ENCODE data around the gene SRSF9.

DNA sequence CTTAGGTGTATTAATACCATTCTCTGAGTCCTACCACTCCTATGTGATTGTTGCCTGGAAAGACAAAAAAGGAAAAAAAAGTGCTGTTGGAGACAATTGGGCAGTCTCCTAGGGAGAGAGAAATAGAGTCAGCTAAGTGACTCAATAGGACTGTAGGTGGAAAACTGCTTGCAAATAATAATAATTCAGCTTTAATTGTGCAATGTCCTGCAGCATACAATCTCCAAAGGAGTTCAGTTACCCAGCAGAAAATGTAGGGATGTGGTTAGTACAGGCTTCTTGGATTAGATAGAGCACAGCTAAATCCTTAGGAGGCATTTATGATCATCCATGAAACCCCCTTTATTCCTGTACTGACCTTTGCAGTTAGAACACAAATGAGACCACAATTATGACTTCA is 3.0 kb upstream of the SRSF9 start:
- TF ChIP-seq POLR2AphosphoS5 (IDR thresholded peaks at IDR 0.05) (no peak), POLR2A (IDR thresholded peaks at IDR 0.05) (no peak)
- TF ChIP-seq, protein P1, sequence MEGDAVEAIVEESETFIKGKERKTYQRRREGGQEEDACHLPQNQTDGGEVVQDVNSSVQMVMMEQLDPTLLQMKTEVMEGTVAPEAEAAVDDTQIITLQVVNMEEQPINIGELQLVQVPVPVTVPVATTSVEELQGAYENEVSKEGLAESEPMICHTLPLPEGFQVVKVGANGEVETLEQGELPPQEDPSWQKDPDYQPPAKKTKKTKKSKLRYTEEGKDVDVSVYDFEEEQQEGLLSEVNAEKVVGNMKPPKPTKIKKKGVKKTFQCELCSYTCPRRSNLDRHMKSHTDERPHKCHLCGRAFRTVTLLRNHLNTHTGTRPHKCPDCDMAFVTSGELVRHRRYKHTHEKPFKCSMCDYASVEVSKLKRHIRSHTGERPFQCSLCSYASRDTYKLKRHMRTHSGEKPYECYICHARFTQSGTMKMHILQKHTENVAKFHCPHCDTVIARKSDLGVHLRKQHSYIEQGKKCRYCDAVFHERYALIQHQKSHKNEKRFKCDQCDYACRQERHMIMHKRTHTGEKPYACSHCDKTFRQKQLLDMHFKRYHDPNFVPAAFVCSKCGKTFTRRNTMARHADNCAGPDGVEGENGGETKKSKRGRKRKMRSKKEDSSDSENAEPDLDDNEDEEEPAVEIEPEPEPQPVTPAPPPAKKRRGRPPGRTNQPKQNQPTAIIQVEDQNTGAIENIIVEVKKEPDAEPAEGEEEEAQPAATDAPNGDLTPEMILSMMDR (IDR thresholded peaks at IDR 0.05), result no peak
